ENCODE measurements around the gene ATL1. TPM values are rescaled to one million over a fixed set of nuclear protein-coding genes. Genes with fewer than 3 reads are reported as not detected.

The ATL1 gene
- total and polyA plus RNA-seq, 2 of the 13 experiments (the other 11 are each of a cell fraction or from before 2014, with no cell fraction given): 0.60 to 0.65 TPM

DNA sequence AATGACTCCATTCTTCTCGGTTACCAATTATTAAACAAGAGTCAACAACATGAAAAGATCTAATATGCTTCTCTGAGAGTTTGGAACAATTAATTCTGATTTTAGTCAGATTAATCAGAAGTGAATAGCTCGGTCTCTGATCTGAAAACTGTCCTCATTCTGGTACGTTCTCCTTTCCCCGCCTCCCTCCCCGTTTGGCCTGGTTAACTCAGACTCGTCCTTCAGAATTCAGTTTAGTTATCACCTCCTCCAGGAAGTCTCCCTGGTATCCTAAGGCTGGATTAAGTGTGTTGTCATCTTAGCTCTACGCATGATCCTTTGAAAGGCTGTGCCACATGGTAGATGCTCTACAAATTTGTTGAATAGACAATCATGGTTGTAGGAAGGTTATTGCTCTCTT lies 49.8 kb upstream of the ATL1 start:
- peaks cover 65% of the 10 kb centered on the region for H3K79me2 ChIP-seq (ENCODE audit: insufficient read depth, low read length)
- ChIA-PET POLR2A (no interaction called here), CTCF (ENCODE audit: low intra/inter-chr PET ratio, low total read pairs) (no interaction called here)
- DNase-seq (ENCODE audit: low spot score) (no peak), ATAC-seq (no peak), FAIRE-seq (no peak)
- H4K20me1 ChIP-seq (ENCODE audit: insufficient read depth, low read length): no peaks in the 10 kb centered on the region
- H3K27ac ChIP-seq (ENCODE audit: extremely low read length, insufficient read depth, low read length): no peak overlapping the region
- no peak overlapping the region for H3K4me2 ChIP-seq (ENCODE audit: low read depth, low read length)
- no peaks in the 10 kb centered on the region for H3K9me3 ChIP-seq (ENCODE audit: low read length)
- H3K27me3 ChIP-seq (ENCODE audit: control insufficient read depth in 1 of 2, insufficient read depth in 2 of 2, low read length in 2 of 2): no peaks in the 10 kb centered on the region
- no peak overlapping the region for H3K9ac ChIP-seq (ENCODE audit: insufficient read depth, low read depth, low read length)
- intact Hi-C loops (cut with micrococcal nuclease; ENCODE audit: unreplicated experiment): no loop called here
- no TSS peak for BruUV-seq (replicated peaks)
- TF ChIP-seq NONO (IDR thresholded peaks at IDR 0.05) (no peak), NONO (CRISPR knock-in tag; conservative IDR thresholded peaks at IDR 0.05) (no peak), HOXD1 (CRISPR knock-in tag; IDR thresholded peaks at IDR 0.05) (no peak), SATB2 (CRISPR knock-in tag; IDR thresholded peaks at IDR 0.05) (no peak), ZNF337 (CRISPR knock-in tag; IDR thresholded peaks at IDR 0.05; ENCODE audit: borderline replicate concordance, low read depth) (no peak), MTA3 (CRISPR knock-in tag; IDR thresholded peaks at IDR 0.05) (no peak), ZNF124 (CRISPR knock-in tag; IDR thresholded peaks at IDR 0.05) (no peak), ZFX (CRISPR knock-in tag; IDR thresholded peaks at IDR 0.05; ENCODE audit: low read depth) (no peak), NR2F2 (IDR thresholded peaks at IDR 0.05; ENCODE audit: borderline replicate concordance, low read depth) (no peak), ZNF878 (CRISPR knock-in tag; IDR thresholded peaks at IDR 0.05) (no peak), ZNF30 (CRISPR knock-in tag; IDR thresholded peaks at IDR 0.05) (no peak), DR1 (CRISPR knock-in tag; IDR thresholded peaks at IDR 0.05) (no peak)
- TF ChIP-seq, protein P1, sequence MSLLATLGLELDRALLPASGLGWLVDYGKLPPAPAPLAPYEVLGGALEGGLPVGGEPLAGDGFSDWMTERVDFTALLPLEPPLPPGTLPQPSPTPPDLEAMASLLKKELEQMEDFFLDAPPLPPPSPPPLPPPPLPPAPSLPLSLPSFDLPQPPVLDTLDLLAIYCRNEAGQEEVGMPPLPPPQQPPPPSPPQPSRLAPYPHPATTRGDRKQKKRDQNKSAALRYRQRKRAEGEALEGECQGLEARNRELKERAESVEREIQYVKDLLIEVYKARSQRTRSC (CRISPR knock-in tag; IDR thresholded peaks at IDR 0.05; ENCODE audit: low read depth): no peak
- TF ChIP-seq, protein P2, sequence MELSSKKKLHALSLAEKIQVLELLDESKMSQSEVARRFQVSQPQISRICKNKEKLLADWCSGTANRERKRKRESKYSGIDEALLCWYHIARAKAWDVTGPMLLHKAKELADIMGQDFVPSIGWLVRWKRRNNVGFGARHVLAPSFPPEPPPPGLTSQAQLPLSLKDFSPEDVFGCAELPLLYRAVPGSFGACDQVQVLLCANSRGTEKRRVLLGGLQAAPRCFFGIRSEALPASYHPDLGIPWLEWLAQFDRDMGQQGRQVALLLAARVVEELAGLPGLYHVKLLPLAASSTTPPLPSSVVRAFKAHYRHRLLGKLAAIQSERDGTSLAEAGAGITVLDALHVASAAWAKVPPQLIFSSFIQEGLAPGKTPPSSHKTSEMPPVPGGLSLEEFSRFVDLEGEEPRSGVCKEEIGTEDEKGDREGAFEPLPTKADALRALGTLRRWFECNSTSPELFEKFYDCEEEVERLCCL (CRISPR knock-in tag; IDR thresholded peaks at IDR 0.05; ENCODE audit: borderline replicate concordance): no peak
- TF ChIP-seq, protein P3, sequence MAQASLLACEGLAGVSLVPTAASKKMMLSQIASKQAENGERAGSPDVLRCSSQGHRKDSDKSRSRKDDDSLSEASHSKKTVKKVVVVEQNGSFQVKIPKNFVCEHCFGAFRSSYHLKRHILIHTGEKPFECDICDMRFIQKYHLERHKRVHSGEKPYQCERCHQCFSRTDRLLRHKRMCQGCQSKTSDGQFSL (CRISPR knock-in tag; IDR thresholded peaks at IDR 0.05): no peak
- H2AFZ ChIP-seq (ENCODE audit: low read length): no peak overlapping the region
- H3K4me1 ChIP-seq (ENCODE audit: insufficient read depth, low read length): peaks cover 7% of the 10 kb centered on the region; the same call in 1 of the 2 replicates
- no peak overlapping the region for H3K4me3 ChIP-seq (replicated peaks in 1 of 3; ENCODE audit: insufficient read depth in 1 of 3, low read depth in 2 of 3, low read length in 3 of 3)
- no peaks in the 10 kb centered on the region; a peak in 1 of 5 replicates for H3K36me3 ChIP-seq (replicated peaks in 1 of 2; ENCODE audit: control insufficient read depth in 1 of 2, insufficient read depth in 2 of 2, low read length in 2 of 2)
- in situ Hi-C loops (cut with HindIII; ENCODE audit: extremely low pct_ligation_motif_present, low pct_unique_long_range_greater_than_20kb): no loop called here
- WGBS (ENCODE audit: low lambda C conversion rate): 95% methylated on average over 7 of the region's 7 CpGs

Measured in HepG2 (cell line).